ENCODE measurements around the gene ZNF638. TPM values are rescaled to one million over a fixed set of nuclear protein-coding genes. Genes with fewer than 3 reads are reported as not detected.

ZNF638 gene
- total RNA-seq, 1 donor from 2014 or later: 97.1 TPM

- H3K27me3 ChIP-seq (ENCODE audit: low read depth): no peaks in the 10 kb centered on the region
- intact Hi-C loops (cut with micrococcal nuclease): no loop called here
- no peaks in the 10 kb centered on the region for H3K9me3 ChIP-seq (replicated peaks)
- no peak for TF ChIP-seq CTCF (IDR thresholded peaks at IDR 0.05; ENCODE audit: borderline replicate concordance)
- no peak overlapping the region for H3K27ac ChIP-seq (replicated peaks)
- H3K4me3 ChIP-seq: no peak overlapping the region
- peaks cover 84% of the 10 kb centered on the region for H3K36me3 ChIP-seq
- H3K4me1 ChIP-seq: peaks cover 30% of the 10 kb centered on the region
- no peak for DNase-seq
These were observed 28.9 kb downstream of the ZNF638 start for GRCh38 chr2:71360434-71360975.

- intact Hi-C loops (cut with micrococcal nuclease): no loop called here
- Histone ChIP-seq H3K4me3 (no peak overlapping the region), H3K36me3 (peaks cover 84% of the 10 kb centered on the region), H3K27ac (replicated peaks) (no peak overlapping the region), H3K27me3 (ENCODE audit: low read depth) (no peaks in the 10 kb centered on the region), H3K4me1 (peaks cover 30% of the 10 kb centered on the region), H3K9me3 (replicated peaks) (no peaks in the 10 kb centered on the region)
- no peak for TF ChIP-seq CTCF (IDR thresholded peaks at IDR 0.05; ENCODE audit: borderline replicate concordance)
- DNase-seq: no peak
These were observed 30.0 kb downstream of the ZNF638 start for GRCh38 chr2:71361631-71362030.

- Histone ChIP-seq H3K4me1 (peaks cover 23% of the 10 kb centered on the region), H3K36me3 (peaks cover 84% of the 10 kb centered on the region), H3K27ac (replicated peaks) (no peak overlapping the region), H3K9me3 (replicated peaks) (no peaks in the 10 kb centered on the region), H3K27me3 (ENCODE audit: low read depth) (no peaks in the 10 kb centered on the region), H3K4me3 (no peak overlapping the region)
- no peak for TF ChIP-seq CTCF (IDR thresholded peaks at IDR 0.05; ENCODE audit: borderline replicate concordance)
- intact Hi-C loops (cut with micrococcal nuclease): no loop called here
- no peak for DNase-seq
These were observed 30.9 kb downstream of the ZNF638 start for GRCh38 chr2:71362447-71362846.

GRCh38 chr2:71370015-71370414, 38.4 kb downstream of the ZNF638 start:
- no peak overlapping the region for H3K27ac ChIP-seq (replicated peaks)
- no peaks in the 10 kb centered on the region for H3K27me3 ChIP-seq (ENCODE audit: low read depth)
- H3K36me3 ChIP-seq: peaks cover 81% of the 10 kb centered on the region
- no peak for DNase-seq
- no peaks in the 10 kb centered on the region for H3K9me3 ChIP-seq (replicated peaks)
- H3K4me3 ChIP-seq: no peak overlapping the region
- TF ChIP-seq CTCF (IDR thresholded peaks at IDR 0.05; ENCODE audit: borderline replicate concordance): no peak
- intact Hi-C loops (cut with micrococcal nuclease): no loop called here
- no peaks in the 10 kb centered on the region for H3K4me1 ChIP-seq

- H3K4me1 ChIP-seq: peaks cover 6% of the 10 kb centered on the region
- H3K4me3 ChIP-seq: no peak overlapping the region
- intact Hi-C loops (cut with micrococcal nuclease): no loop called here
- no peaks in the 10 kb centered on the region for H3K9me3 ChIP-seq (replicated peaks)
- TF ChIP-seq CTCF (IDR thresholded peaks at IDR 0.05; ENCODE audit: borderline replicate concordance): no peak
- DNase-seq: no peak
- H3K36me3 ChIP-seq: peaks cover 80% of the 10 kb centered on the region
- H3K27me3 ChIP-seq (ENCODE audit: low read depth): no peaks in the 10 kb centered on the region
- no peak overlapping the region for H3K27ac ChIP-seq (replicated peaks)
These were observed 40.5 kb downstream of the ZNF638 start for GRCh38 chr2:71372042-71372441.

All from left ventricle myocardium inferior (tissue), 1 donor.